GM18519 (cell line): ENCODE results near the gene ANKRD34A.

Experiments used
- ATAC-seq: cut with Tn5 transposase; IDR thresholded peaks from one replicate; pipeline ENCODE4 v1.9.1; 2021; ENCODE audit warnings: mild to moderate bottlenecking, moderate library complexity; ENCODE audit not compliant: unreplicated experiment, low FRiP score

ANKRD34A gene

GRCh38 chr1:145991735-145992412 lies 27.5 kb upstream of the ANKRD34A start:
- ATAC-seq: no peak

- no peak for ATAC-seq
Measured at GRCh38 chr1:145990249-145990855, 26.0 kb upstream of the ANKRD34A start.

DNA sequence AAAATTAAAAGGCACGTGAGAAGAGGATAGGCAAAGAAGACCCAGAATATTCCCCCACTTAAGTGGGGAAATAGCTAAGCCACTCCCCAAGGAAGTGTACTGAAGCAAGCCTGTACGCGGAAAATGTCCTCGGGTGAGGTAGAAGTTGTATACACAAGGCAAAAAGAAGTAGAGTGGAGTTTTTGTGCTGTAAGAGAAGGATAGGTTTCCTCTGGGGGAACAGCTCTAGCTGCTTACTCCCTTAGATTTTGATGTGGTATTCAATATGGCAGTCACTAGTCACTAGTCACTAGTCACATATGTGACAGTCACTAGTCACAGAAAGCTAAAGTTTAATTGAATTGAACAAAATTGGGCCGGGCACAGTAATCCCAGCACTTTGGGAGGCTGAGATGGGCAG lies 24.4 kb upstream of the ANKRD34A start:
- ATAC-seq: no peak

DNA sequence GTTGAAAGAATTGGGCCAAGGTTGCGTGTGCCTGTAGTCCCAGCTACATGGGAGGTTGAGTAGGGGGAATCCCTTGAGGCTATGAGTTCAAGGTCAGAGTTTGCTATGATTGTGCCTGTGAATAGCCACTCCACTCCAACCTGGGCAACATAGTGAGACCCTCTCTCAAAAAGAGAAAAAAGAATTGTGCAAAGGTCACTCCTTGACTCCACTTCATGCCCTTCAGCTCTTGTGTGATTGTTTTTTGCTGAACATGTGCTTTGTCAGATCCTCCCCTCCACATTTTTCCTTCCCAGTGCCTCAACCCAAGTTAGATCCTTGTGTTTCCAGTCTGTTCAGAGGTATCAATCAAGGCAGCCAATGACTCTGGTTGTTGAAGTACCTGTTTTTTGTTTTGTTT lies 23.6 kb upstream of the ANKRD34A start:
- no peak for ATAC-seq

GRCh38 chr1:145986551-145986950 lies 22.2 kb upstream of the ANKRD34A start:
- ATAC-seq: no peak

GRCh38 chr1:145985502-145986439 lies 21.4 kb upstream of the ANKRD34A start:
- ATAC-seq: no peak

DNA sequence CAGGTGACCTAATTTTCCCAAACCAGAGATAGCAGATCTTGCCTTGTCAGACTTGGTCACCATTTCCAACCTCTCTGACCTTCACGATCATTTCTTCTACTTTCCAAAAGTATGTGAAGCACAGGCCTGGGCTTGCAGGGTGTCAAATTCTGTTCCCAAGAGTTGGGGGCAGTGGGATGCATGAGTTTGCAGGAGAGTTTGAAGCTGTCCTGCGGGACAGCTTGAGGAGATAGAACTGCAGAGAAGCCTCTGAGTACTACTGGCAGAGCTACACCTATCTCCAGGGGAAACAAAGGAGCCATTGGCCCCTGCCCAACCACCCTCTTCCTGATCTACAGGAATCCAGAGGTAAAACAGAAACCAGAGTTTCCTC lies 20.7 kb upstream of the ANKRD34A start:
- ATAC-seq: no peak

DNA sequence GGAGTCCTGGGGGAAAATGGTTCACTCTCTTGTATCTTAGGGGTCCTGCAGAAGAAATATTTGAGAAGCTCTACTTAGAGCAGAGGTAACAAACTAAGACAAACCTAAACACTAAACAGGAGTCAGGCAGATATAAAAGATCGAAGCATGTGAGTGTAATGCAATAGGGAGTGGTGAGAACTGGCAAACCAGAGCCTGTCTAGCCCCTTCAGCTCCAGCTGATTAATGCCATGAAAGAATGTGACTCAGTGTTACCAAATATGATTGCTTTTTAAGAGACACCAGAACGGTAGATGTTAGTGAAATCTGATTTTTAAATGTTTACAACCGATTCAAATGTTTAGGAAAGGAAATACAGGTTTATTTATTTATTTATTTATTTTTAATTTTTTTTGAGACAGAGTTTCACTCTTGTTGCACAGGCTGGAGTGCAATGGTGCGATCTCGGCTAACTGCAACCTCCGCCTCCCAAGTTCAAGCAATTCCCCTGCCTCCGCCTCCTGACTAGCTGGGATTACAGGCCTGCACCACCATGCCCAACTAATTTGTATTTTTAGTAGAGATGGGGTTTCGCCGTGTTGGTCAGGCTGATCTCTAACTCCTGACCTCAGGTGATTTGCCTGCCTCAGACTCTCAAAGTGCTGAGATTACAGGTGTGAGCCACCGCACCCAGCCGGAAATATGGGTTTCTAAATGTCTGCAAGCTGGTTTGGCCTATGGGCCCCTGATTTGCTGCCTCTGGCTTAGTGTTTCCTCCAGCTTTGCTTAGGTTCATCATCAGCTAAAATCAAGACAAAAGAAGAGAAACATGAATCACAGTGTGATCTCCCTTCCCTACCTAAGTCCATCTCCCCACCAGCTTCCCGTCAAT lies 19.8 kb upstream of the ANKRD34A start:
- no peak for ATAC-seq

- ATAC-seq: no peak
Measured at GRCh38 chr1:145983206-145983675, 18.9 kb upstream of the ANKRD34A start.

GRCh38 chr1:145982010-145982723 lies 17.8 kb upstream of the ANKRD34A start:
- ATAC-seq: no peak

DNA sequence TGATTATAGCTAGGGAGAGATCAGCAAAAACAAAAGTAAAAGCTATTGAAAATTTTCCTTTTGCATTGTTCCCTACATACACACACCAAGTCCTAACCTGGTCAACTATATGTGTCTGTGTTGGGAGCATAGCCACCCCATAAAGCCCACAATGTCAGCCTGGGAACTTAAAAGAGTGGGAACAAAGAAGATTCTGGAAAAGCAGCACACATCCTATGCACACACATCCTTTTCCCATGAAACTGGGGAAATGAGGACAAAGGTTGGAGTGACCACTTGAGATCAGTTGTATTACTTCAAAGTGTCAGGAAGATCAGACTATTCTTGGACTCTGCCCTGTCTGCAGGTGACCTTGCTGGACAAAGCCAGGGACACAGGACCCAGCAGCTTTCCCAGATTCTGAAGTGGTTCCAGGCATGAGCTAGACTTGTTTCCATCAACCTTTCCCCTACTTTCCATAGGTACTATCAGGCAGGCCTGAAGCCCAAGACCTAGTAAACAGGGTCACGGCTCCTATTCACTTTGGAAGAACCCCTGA lies 16.2 kb upstream of the ANKRD34A start:
- no peak for ATAC-seq

DNA sequence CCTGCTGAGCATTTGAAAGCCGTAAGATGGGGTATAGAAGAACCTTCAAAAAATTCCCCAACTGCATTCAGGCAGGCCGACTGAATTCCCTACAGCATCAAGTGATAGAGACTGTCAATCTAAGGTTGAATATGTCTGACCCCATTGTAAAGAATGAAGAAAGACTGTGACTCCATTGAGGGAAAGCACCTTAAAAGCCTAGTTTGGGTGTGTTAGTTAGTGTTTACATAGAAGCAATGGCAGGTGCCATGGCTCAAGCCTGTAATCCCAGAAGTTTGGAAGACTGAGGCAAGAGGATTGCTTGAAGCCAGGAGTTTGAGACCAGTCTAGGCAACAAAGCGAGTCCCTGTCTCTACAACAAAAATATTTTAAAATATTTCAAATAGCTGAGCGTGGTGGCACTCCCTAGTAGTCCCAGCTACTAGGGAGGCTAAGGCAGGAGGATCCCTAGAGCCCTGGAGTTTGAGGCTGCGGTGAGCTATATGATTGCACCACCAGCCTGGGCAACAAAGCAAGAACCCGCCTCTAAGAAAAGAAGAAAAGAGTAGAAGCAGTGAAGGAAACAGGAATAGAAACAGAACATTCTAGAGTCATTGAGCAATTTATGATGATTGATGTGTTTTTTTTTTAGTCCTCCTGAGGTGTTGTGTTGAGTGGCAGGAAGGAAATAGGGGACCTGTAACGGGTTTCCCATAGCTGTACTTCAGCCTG lies 15.5 kb upstream of the ANKRD34A start:
- ATAC-seq: peak; percentile 1

- peak; percentile 71 for ATAC-seq
Measured at GRCh38 chr1:145978854-145979745, 14.7 kb upstream of the ANKRD34A start.

- ATAC-seq: no peak
Measured at GRCh38 chr1:145978471-145978853, 14.1 kb upstream of the ANKRD34A start.

- ATAC-seq: no peak
Measured at GRCh38 chr1:145977486-145978470, 13.4 kb upstream of the ANKRD34A start.

- ATAC-seq: no peak
Measured at GRCh38 chr1:145977016-145977415, 12.6 kb upstream of the ANKRD34A start.

GRCh38 chr1:145975216-145975615 lies 10.8 kb upstream of the ANKRD34A start:
- ATAC-seq: no peak
